Left lung (tissue), 10 donors: ENCODE data around the gene ZBTB47. TPM values are rescaled to one million over a fixed set of nuclear protein-coding genes. Genes with fewer than 3 reads are reported as not detected.

Source experiments
- ATAC-seq: fragments of 200-7000 bp; cut with Tn5 transposase; one replicate; pipeline ENCODE4 v1.9.1; 2020; ENCODE audit warnings: moderate library complexity
- DNase-seq, 4 donors: peaks; one replicate each; pipeline ENCODE4 v3.0.0-alpha.2; 2013 to 2020
- H3K27ac ChIP-seq, 2 donors: fragments of 200-600 bp; sonication (generic) in 1 of 2; one replicate each; pipeline versions ENCODE4 v1.5.0 to v1.8.0; 2020 to 2021
- H3K27me3 ChIP-seq, 2 donors: fragments of 200-600 bp; sonication (generic) in 1 of 2; one replicate each; pipeline versions ENCODE4 v1.5.0 to v1.8.0; 2020 to 2021
- H3K36me3 ChIP-seq, 2 donors: fragments of 200-600 bp; sonication (generic) in 1 of 2; one replicate each; pipeline versions ENCODE4 v1.5.0 to v1.8.0; 2020 to 2021
- H3K4me1 ChIP-seq, 2 donors: fragments of 200-600 bp; one replicate each; pipeline ENCODE4 v1.8.0; 2021
- H3K4me3 ChIP-seq, 2 donors: fragments of 200-600 bp; sonication (generic) in 1 of 2; one replicate each; pipeline versions ENCODE4 v1.5.0 to v1.8.0; 2020 to 2021; ENCODE audit warnings: mild to moderate bottlenecking in 1 of 2
- H3K9me3 ChIP-seq, 2 donors: fragments of 200-600 bp; sonication (generic) in 1 of 2; one replicate each; pipeline versions ENCODE4 v1.5.0 to v1.8.0; 2020 to 2021
- intact Hi-C, 2 donors: fragments of 100-400 bp; cut with DNase I; formaldehyde crosslinking; loops; one replicate each; pipeline versions ENCODE4 v1.11.2 to v1.14.2; 2022
- polyA plus RNA-seq, 6 donors: library from polyadenylated mRNA; unstranded; fragments of 120-200 nt; gene quantifications; one replicate each; pipeline ENCODE4 v1.2.1, GENCODE V29; 2013; ENCODE audit not compliant: insufficient read length in 6 of 6
- total RNA-seq, 2 donors: library from RNA; stranded (reverse); fragmentation: NEBNext Ultra II Directional; extraction: Animal tissue kit (Norgen Biotek cat#: 25700); gene quantifications; one replicate each; pipeline ENCODE4 v1.2.1, GENCODE V29; 2021
- TF ChIP-seq, protein P1 (sequence below), 2 donors: fragments of 200-600 bp; sonication (generic) in 1 of 2; IDR thresholded peaks; one replicate each; pipeline versions ENCODE4 v1.5.0 to v1.8.0; 2021; ENCODE audit warnings: antibody characterized with exemption in 2 of 2
- donor health status: DM: no; HTN: yes; CAD: no.
- donor health status: DM: no; HTN: no; CAD: no.

Gene ZBTB47
- total and polyA plus RNA-seq, 8 donors: 10.4 to 34.9 (median 15.1) TPM

DNA sequence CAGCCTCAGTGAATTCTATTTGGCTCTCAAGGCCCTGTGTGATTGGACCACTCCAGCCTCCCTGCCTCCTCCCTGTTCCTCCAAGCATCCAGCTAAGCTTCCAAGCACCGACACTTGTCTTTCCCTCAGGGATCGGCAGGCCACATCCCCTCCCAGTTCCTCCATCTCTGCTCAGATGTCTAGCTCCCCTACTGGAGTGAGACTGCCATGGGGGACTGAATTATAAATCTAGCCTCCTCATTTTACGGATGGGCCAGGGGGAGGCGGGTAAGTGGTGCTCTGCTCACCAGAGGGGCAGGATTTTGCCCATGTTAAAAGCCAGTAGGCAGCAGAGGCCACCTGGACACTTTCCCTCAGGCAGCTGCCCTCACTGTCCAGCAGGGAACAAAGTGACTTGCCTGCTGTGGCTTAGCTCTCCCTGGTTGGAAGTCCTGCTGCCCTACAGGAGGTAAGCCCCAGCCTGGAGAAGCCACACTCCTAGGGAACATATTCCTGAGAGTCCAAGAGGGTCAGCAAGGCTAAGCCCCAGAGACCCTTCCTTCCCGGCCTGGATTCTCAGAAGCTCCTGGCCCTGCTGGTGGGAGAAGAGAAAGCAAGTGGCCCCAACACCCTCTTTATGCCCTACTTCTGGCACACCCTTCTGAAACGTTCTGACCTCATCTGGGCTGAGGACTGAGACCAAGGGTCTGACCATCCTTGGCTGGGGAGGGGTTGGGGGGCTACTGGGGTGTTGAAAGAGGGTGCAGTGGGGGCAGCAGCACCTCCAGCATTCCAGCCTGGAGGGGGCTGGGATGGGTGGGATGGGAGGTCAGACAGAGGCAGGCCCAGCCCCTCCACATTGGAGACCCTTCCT, 58.2 kb downstream of the ZBTB47 start:
- TF ChIP-seq, protein P1, sequence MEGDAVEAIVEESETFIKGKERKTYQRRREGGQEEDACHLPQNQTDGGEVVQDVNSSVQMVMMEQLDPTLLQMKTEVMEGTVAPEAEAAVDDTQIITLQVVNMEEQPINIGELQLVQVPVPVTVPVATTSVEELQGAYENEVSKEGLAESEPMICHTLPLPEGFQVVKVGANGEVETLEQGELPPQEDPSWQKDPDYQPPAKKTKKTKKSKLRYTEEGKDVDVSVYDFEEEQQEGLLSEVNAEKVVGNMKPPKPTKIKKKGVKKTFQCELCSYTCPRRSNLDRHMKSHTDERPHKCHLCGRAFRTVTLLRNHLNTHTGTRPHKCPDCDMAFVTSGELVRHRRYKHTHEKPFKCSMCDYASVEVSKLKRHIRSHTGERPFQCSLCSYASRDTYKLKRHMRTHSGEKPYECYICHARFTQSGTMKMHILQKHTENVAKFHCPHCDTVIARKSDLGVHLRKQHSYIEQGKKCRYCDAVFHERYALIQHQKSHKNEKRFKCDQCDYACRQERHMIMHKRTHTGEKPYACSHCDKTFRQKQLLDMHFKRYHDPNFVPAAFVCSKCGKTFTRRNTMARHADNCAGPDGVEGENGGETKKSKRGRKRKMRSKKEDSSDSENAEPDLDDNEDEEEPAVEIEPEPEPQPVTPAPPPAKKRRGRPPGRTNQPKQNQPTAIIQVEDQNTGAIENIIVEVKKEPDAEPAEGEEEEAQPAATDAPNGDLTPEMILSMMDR (IDR thresholded peaks at IDR 0.05): no peak
- no peak for DNase-seq

GRCh38 chr3:42712344-42712648, 58.8 kb downstream of the ZBTB47 start:
- ATAC-seq (no peak), DNase-seq (no peak)
- Histone ChIP-seq H3K4me1 (no peaks in the 10 kb centered on the region), H3K27ac (no peak overlapping the region), H3K9me3 (no peaks in the 10 kb centered on the region), H3K4me3 (no peak overlapping the region), H3K27me3 (no peaks in the 10 kb centered on the region), H3K36me3 (no peaks in the 10 kb centered on the region)
- TF ChIP-seq, protein P1 (IDR thresholded peaks at IDR 0.05): no peak
- intact Hi-C loops: no loop called here

More for the DNA sequence above, 58.2 kb downstream of the ZBTB47 start:
- Histone ChIP-seq H3K4me1 (no peaks in the 10 kb centered on the region), H3K4me3 (no peak overlapping the region), H3K36me3 (no peaks in the 10 kb centered on the region), H3K27me3 (no peaks in the 10 kb centered on the region), H3K9me3 (no peaks in the 10 kb centered on the region), H3K27ac (no peak overlapping the region)
- no peak for ATAC-seq
- intact Hi-C loops: no loop called here

DNA sequence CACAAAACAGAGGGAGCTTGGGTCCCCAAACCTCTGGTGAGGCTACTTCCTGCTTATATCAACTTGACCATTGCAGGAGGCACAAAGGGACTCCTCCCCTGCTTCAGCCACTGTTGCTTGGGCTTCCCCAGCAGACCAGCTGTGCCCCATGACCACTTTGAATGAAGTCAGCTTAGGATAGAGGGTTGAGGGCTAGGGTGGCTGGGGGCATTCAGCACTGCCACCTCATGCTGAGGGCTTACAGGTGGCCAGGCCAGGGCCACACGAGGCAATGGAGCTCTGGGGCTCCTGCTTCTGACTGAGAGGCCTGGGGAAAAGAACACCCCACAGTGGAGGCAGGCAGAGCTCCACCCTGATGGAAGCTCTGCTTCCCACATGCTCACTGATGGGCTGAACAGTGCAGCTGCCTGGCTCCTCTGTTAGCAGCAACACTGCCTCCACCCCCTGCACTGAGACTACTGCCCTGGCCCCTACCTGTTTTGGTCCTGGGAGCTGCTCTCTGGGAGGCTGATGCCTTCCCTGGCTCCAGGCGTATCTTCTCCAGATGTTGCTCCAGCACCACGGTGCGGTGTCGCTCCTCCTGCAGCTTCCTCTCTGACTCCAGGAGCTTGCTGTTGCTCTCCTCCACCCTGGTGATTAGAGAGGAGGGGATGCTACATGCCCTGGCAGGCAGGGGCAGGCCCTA, 59.3 kb downstream of the ZBTB47 start:
- no peaks in the 10 kb centered on the region for H3K4me1 ChIP-seq
- ATAC-seq (no peak), DNase-seq (peak in 1 of 4 donors; percentile 15)
- no peaks in the 10 kb centered on the region for H3K36me3 ChIP-seq
- H3K4me3 ChIP-seq: no peak overlapping the region
- no peak overlapping the region for H3K27ac ChIP-seq
- intact Hi-C loops: no loop called here
- H3K9me3 ChIP-seq: no peaks in the 10 kb centered on the region
- TF ChIP-seq, protein P1 (IDR thresholded peaks at IDR 0.05): no peak
- no peaks in the 10 kb centered on the region for H3K27me3 ChIP-seq

DNA sequence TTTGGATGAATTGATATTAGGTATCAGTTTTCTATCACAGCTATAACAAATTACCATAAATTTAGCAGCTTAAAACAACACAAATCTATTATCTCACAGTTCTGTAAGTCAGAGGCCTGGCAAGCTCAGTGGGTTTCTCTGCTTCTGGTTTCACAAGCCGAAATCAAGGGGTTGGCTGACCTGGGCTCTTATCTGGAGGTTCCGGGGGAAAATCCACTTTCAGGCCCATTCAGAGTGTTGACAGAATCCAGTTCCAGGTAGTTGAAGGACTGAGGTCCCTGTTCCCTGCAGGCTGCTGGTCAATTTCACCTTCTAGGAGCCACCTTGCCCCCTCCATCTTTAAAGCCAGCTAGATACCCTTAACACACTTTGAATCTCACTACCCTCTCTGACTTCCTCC, 60.2 kb downstream of the ZBTB47 start:
- Histone ChIP-seq H3K4me1 (no peaks in the 10 kb centered on the region), H3K27ac (no peak overlapping the region), H3K27me3 (no peaks in the 10 kb centered on the region), H3K36me3 (no peaks in the 10 kb centered on the region), H3K9me3 (no peaks in the 10 kb centered on the region), H3K4me3 (no peak overlapping the region)
- TF ChIP-seq, protein P1 (IDR thresholded peaks at IDR 0.05): no peak
- ATAC-seq: peak; percentile 26
- intact Hi-C loops: no loop called here
- peak in 1 of 4 donors; percentile 27 for DNase-seq

GRCh38 chr3:42714171-42714852, 60.8 kb downstream of the ZBTB47 start:
- Histone ChIP-seq H3K4me1 (no peaks in the 10 kb centered on the region), H3K27ac (no peak overlapping the region), H3K36me3 (no peaks in the 10 kb centered on the region), H3K4me3 (no peak overlapping the region), H3K9me3 (no peaks in the 10 kb centered on the region), H3K27me3 (no peaks in the 10 kb centered on the region)
- DNase-seq (no peak), ATAC-seq (no peak)
- TF ChIP-seq, protein P1 (IDR thresholded peaks at IDR 0.05): no peak
- intact Hi-C loops: no loop called here
